Mucosa of rectum (tissue), 2 donors: ENCODE measurements around the gene C1QTNF1.

Experiments
- H3K27ac ChIP-seq, 2 donors: one replicate each; pipeline ENCODE4 v1.7.0; 2013; ENCODE audit warnings: inconsistent platforms in 2 of 2, low read depth in 2 of 2, low read length in 2 of 2
- H3K27me3 ChIP-seq, 2 donors: one replicate each; pipeline ENCODE4 v1.7.0; 2013; ENCODE audit warnings: low read length in 2 of 2; ENCODE audit not compliant: control insufficient read depth in 2 of 2, insufficient read depth in 2 of 2
- H3K36me3 ChIP-seq, 2 donors: one replicate each; pipeline ENCODE4 v1.7.0; 2013; ENCODE audit warnings: low read length in 2 of 2; ENCODE audit not compliant: control insufficient read depth in 2 of 2, insufficient read depth in 2 of 2
- H3K4me1 ChIP-seq, 2 donors: one replicate each; pipeline ENCODE4 v1.7.0; 2013; ENCODE audit warnings: low read length in 2 of 2, mild to moderate bottlenecking in 1 of 2; ENCODE audit not compliant: control insufficient read depth in 2 of 2, insufficient read depth in 2 of 2
- H3K4me3 ChIP-seq, 2 donors: one replicate each; pipeline ENCODE4 v1.7.0; 2013; ENCODE audit warnings: low read length in 2 of 2
- H3K9ac ChIP-seq, 2 donors: one replicate each; pipeline ENCODE4 v1.7.0; 2013; ENCODE audit warnings: low read length in 2 of 2, low read depth in 1 of 2, mild to moderate bottlenecking in 1 of 2
- H3K9me3 ChIP-seq, 2 donors: one replicate each; pipeline ENCODE4 v1.7.0; 2013; ENCODE audit warnings: low read length in 2 of 2; ENCODE audit not compliant: control insufficient read depth in 2 of 2
- donor health status: healthy.
- donor health status: Normal muscosa, but diverticular disease.

C1QTNF1 gene

GRCh38 chr17:79043191-79043930, 19.4 kb downstream of the C1QTNF1 start:
- Histone ChIP-seq H3K4me1 (peaks cover 0 to 3% of the 10 kb centered on the region in 2 donors), H3K9me3 (no peaks in the 10 kb centered on the region), H3K27me3 (no peaks in the 10 kb centered on the region), H3K4me3 (no peak overlapping the region), H3K27ac (no peak overlapping the region), H3K36me3 (no peaks in the 10 kb centered on the region), H3K9ac (no peak overlapping the region)

- H3K9me3 ChIP-seq: no peaks in the 10 kb centered on the region
- H3K27ac ChIP-seq: no peak overlapping the region
- H3K4me1 ChIP-seq: peaks cover 0 to 3% of the 10 kb centered on the region in 2 donors
- H3K9ac ChIP-seq: no peak overlapping the region
- H3K4me3 ChIP-seq: no peak overlapping the region
- H3K27me3 ChIP-seq: no peaks in the 10 kb centered on the region
- H3K36me3 ChIP-seq: no peaks in the 10 kb centered on the region
Observed at GRCh38 chr17:79043931-79044320, 20.0 kb downstream of the C1QTNF1 start.

GRCh38 chr17:79044462-79044861, 20.5 kb downstream of the C1QTNF1 start:
- H3K9me3 ChIP-seq: no peaks in the 10 kb centered on the region
- H3K36me3 ChIP-seq: no peaks in the 10 kb centered on the region
- H3K27me3 ChIP-seq: no peaks in the 10 kb centered on the region
- H3K9ac ChIP-seq: no peak overlapping the region
- H3K27ac ChIP-seq: no peak overlapping the region
- H3K4me1 ChIP-seq: peaks cover 0 to 3% of the 10 kb centered on the region in 2 donors
- H3K4me3 ChIP-seq: no peak overlapping the region

GRCh38 chr17:79045001-79045729, 21.2 kb downstream of the C1QTNF1 start:
- Histone ChIP-seq H3K4me1 (peaks cover 0 to 3% of the 10 kb centered on the region in 2 donors), H3K4me3 (no peak overlapping the region), H3K9me3 (no peaks in the 10 kb centered on the region), H3K9ac (no peak overlapping the region), H3K27ac (no peak overlapping the region), H3K36me3 (no peaks in the 10 kb centered on the region), H3K27me3 (no peaks in the 10 kb centered on the region)

GRCh38 chr17:79045842-79046196, 21.9 kb downstream of the C1QTNF1 start:
- Histone ChIP-seq H3K9me3 (no peaks in the 10 kb centered on the region), H3K9ac (no peak overlapping the region), H3K27me3 (no peaks in the 10 kb centered on the region), H3K27ac (no peak overlapping the region), H3K4me1 (peaks cover 0 to 3% of the 10 kb centered on the region in 2 donors), H3K36me3 (no peaks in the 10 kb centered on the region), H3K4me3 (no peak overlapping the region)

GRCh38 chr17:79046197-79046915, 22.4 kb downstream of the C1QTNF1 start:
- no peaks in the 10 kb centered on the region for H3K36me3 ChIP-seq
- H3K9me3 ChIP-seq: no peaks in the 10 kb centered on the region
- no peak overlapping the region for H3K9ac ChIP-seq
- H3K27ac ChIP-seq: no peak overlapping the region
- H3K4me3 ChIP-seq: no peak overlapping the region
- H3K27me3 ChIP-seq: no peaks in the 10 kb centered on the region
- peaks cover 0 to 3% of the 10 kb centered on the region in 2 donors for H3K4me1 ChIP-seq

- no peak overlapping the region for H3K4me3 ChIP-seq
- H3K9ac ChIP-seq: no peak overlapping the region
- no peaks in the 10 kb centered on the region for H3K36me3 ChIP-seq
- peaks cover 0 to 3% of the 10 kb centered on the region in 2 donors for H3K4me1 ChIP-seq
- no peaks in the 10 kb centered on the region for H3K9me3 ChIP-seq
- H3K27me3 ChIP-seq: no peaks in the 10 kb centered on the region
- no peak overlapping the region for H3K27ac ChIP-seq
Observed at GRCh38 chr17:79046916-79047280, 22.9 kb downstream of the C1QTNF1 start.

GRCh38 chr17:79047291-79047920, 23.4 kb downstream of the C1QTNF1 start:
- Histone ChIP-seq H3K4me3 (no peak overlapping the region), H3K36me3 (no peaks in the 10 kb centered on the region), H3K4me1 (peaks cover 0 to under 1% of the 10 kb centered on the region in 2 donors), H3K9ac (no peak overlapping the region), H3K27me3 (no peaks in the 10 kb centered on the region), H3K9me3 (no peaks in the 10 kb centered on the region), H3K27ac (no peak overlapping the region)

- Histone ChIP-seq H3K27ac (no peak overlapping the region), H3K4me3 (no peak overlapping the region), H3K36me3 (no peaks in the 10 kb centered on the region), H3K9me3 (no peaks in the 10 kb centered on the region), H3K9ac (no peak overlapping the region), H3K27me3 (no peaks in the 10 kb centered on the region), H3K4me1 (no peaks in the 10 kb centered on the region)
Observed at GRCh38 chr17:79047923-79048825, 24.2 kb downstream of the C1QTNF1 start.
